B cell (primary cell): ENCODE data around the gene TEX50.

Source experiments
- EZH2 ChIP-seq: IDR thresholded peaks from 2 replicates; pipeline ENCODE4 v1.6.1; 2012; ENCODE audit warnings: borderline replicate concordance, low read depth, mild to moderate bottlenecking, moderate library complexity, low read length; ENCODE audit not compliant: insufficient read depth, poor library complexity, severe bottlenecking
- TF ChIP-seq, protein P1 (sequence below): fragments of 200-600 bp; IDR thresholded peaks from one replicate; pipeline ENCODE4 v1.8.0; 2022; ENCODE audit warnings: antibody characterized with exemption, mild to moderate bottlenecking

DNA sequence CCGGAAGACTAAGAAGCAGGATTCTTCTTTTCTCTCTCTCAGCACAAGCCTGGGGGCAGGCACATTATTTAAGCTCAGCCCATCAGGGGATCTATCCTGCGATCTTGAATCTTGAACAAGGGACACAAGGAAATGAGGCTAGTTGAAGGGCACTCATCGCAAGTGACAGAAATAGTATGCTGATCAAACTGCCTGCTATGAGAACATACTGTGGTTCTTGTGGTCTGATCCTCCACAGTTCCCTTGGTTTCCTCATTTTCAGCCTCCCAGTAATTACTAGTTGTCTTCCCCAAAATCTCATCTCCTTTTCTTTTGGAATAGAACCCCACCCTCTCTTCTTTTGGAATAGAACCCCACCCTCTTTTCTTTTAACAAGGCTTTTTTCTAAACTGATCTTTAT, 28.0 kb downstream of the TEX50 start:
- TF ChIP-seq, protein P1, sequence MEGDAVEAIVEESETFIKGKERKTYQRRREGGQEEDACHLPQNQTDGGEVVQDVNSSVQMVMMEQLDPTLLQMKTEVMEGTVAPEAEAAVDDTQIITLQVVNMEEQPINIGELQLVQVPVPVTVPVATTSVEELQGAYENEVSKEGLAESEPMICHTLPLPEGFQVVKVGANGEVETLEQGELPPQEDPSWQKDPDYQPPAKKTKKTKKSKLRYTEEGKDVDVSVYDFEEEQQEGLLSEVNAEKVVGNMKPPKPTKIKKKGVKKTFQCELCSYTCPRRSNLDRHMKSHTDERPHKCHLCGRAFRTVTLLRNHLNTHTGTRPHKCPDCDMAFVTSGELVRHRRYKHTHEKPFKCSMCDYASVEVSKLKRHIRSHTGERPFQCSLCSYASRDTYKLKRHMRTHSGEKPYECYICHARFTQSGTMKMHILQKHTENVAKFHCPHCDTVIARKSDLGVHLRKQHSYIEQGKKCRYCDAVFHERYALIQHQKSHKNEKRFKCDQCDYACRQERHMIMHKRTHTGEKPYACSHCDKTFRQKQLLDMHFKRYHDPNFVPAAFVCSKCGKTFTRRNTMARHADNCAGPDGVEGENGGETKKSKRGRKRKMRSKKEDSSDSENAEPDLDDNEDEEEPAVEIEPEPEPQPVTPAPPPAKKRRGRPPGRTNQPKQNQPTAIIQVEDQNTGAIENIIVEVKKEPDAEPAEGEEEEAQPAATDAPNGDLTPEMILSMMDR, result no peak
- no peak for TF ChIP-seq EZH2
